Mucosa of descending colon (tissue), 3 donors: ENCODE data around the gene NGFR. TPM values are rescaled to one million over a fixed set of nuclear protein-coding genes. Genes with fewer than 3 reads are reported as not detected.

Experiments used
- ATAC-seq: fragments of 200-7000 bp; cut with Tn5 transposase; one replicate; pipeline ENCODE4 v1.9.1; 2020; ENCODE audit warnings: mild to moderate bottlenecking, moderate library complexity
- DNase-seq, 3 donors: peaks; one replicate each; pipeline ENCODE4 v3.0.0-alpha.2; 2020
- H3K36me3 ChIP-seq: fragments of 200-600 bp; one replicate; pipeline ENCODE4 v1.8.0; 2021; ENCODE audit warnings: low read depth, mild to moderate bottlenecking
- H3K4me1 ChIP-seq: fragments of 200-600 bp; one replicate; pipeline ENCODE4 v1.8.0; 2021; ENCODE audit warnings: low read depth, mild to moderate bottlenecking
- H3K4me3 ChIP-seq: fragments of 200-600 bp; one replicate; pipeline ENCODE4 v1.8.0; 2021; ENCODE audit warnings: mild to moderate bottlenecking
- H3K9me3 ChIP-seq: fragments of 200-600 bp; one replicate; pipeline ENCODE4 v1.8.0; 2021; ENCODE audit warnings: mild to moderate bottlenecking
- CTCF ChIP-seq: fragments of 200-600 bp; IDR thresholded peaks from one replicate; pipeline ENCODE4 v1.8.0; 2022; ENCODE audit warnings: antibody characterized with exemption, mild to moderate bottlenecking
- intact Hi-C, 2 donors: fragments of 100-400 bp; cut with DNase I in 1 of 2; cut with micrococcal nuclease in 1 of 2; formaldehyde crosslinking; loops; one replicate each; pipeline versions ENCODE4 v1.11.0 to v1.11.1; 2022; cut with DNase I, micrococcal nuclease
- total RNA-seq, 3 donors: library from RNA; stranded (reverse); fragmentation: NEBNext Ultra II Directional in 2 of 3; extraction: Animal tissue kit (Norgen Biotek cat#: 25700) in 2 of 3; gene quantifications; one replicate each; pipeline versions ENCODE4 v1.2.1 to v1.2.4, GENCODE V29; 2021 to 2023
- donor health status: DM: no; HTN: no; CAD: no; lungs with moderate emphysema.
- donor health status: DM: no; HTN: no; CAD: no.
- donor health status: DM: no; HTN: yes; CAD: no.

Gene NGFR
- total RNA-seq, 3 donors from 2014 or later, result 1.0 to 11.9 (median 2.0) TPM

GRCh38 chr17:49452201-49452600 is 42.9 kb upstream of the NGFR start:
- TF ChIP-seq CTCF, result no peak
- intact Hi-C loops, result no loop called here
- Histone ChIP-seq H3K36me3 (no peaks in the 10 kb centered on the region), H3K9me3 (no peaks in the 10 kb centered on the region), H3K4me1 (no peaks in the 10 kb centered on the region), H3K4me3 (no peak overlapping the region)
- DNase-seq (no peak), ATAC-seq (no peak)

- H3K36me3 ChIP-seq, result no peaks in the 10 kb centered on the region
- ATAC-seq (no peak), DNase-seq (no peak)
- no peak for TF ChIP-seq CTCF
- H3K4me3 ChIP-seq, result no peak overlapping the region
- intact Hi-C loops, result no loop called here
- H3K4me1 ChIP-seq, result no peaks in the 10 kb centered on the region
- H3K9me3 ChIP-seq, result no peaks in the 10 kb centered on the region
Observed at GRCh38 chr17:49452661-49453060, 42.4 kb upstream of the NGFR start.

GRCh38 chr17:49454050-49454449 is 41.0 kb upstream of the NGFR start:
- intact Hi-C loops, result no loop called here
- H3K4me1 ChIP-seq, result no peaks in the 10 kb centered on the region
- no peak for DNase-seq
- no peaks in the 10 kb centered on the region for H3K36me3 ChIP-seq
- H3K4me3 ChIP-seq, result no peak overlapping the region
- H3K9me3 ChIP-seq, result no peaks in the 10 kb centered on the region
- no peak for ATAC-seq
- TF ChIP-seq CTCF, result no peak

GRCh38 chr17:49455272-49455861 is 39.7 kb upstream of the NGFR start:
- intact Hi-C loops, result no loop called here
- no peak for TF ChIP-seq CTCF
- Histone ChIP-seq H3K4me3 (no peak overlapping the region), H3K36me3 (no peaks in the 10 kb centered on the region), H3K9me3 (no peaks in the 10 kb centered on the region), H3K4me1 (no peaks in the 10 kb centered on the region)
- DNase-seq (no peak), ATAC-seq (no peak)

GRCh38 chr17:49456183-49456965 is 38.7 kb upstream of the NGFR start:
- intact Hi-C loops, result no loop called here
- DNase-seq, result no peak
- no peak for TF ChIP-seq CTCF
- no peaks in the 10 kb centered on the region for H3K36me3 ChIP-seq
- no peak for ATAC-seq
- no peaks in the 10 kb centered on the region for H3K9me3 ChIP-seq
- H3K4me3 ChIP-seq, result no peak overlapping the region
- no peaks in the 10 kb centered on the region for H3K4me1 ChIP-seq
